ENCODE data around the gene NAPA. TPM values are rescaled to one million over a fixed set of nuclear protein-coding genes. Genes with fewer than 3 reads are reported as not detected.

The NAPA gene
- total RNA-seq, 1 experiment from 2014 or later: 80.4 TPM

DNA sequence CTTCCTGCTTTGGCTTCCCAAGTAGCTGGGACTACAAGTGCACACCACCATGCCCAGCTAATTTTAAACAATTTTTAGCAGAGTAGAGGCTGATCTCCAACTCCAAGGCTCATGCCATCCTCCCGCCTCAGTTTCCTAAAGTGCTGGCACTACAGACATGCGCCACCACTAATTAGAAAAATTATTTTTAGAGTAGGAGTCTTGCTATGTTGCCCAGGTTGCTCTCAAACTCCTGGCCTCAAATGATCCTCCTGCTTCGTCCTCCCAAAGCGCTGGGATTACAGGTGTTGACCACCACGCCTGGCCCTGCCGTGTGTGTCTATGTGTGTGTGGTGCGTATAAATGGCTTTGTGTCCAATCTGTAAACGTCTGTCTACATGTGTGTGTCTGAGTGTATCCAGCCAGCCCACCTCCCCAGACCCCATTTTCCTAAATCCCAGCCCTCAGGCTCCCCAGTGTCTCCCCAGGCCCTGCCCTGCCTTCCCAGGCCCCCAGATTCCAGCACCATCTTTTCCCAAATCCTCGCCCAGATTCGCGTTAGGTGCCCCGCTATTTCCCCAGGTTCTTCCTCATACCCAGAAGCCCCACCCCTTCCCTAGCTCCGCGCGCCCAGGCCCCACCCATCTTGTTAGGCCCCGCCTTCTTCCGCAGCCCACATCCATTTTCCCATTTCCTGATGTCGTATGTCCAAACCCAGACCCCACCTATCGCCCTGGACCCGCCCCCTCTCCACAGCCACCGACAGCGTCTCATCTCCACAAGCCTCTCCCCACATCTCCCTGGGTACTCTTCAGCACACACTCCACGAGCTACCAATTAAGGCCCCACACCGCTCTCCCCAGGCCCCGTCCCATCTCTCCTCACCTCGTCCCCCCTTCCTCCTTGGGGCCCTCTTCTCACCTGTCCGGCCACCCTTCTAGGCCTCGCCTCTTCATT, 68.1 kb downstream of the NAPA start:
- H3K79me2 ChIP-seq (ENCODE audit: low read depth): no peaks in the 10 kb centered on the region
- no peak overlapping the region for H3K4me3 ChIP-seq
- no peak overlapping the region for H2AFZ ChIP-seq
- H3K4me2 ChIP-seq: peak overlapping the region; percentile 32
- peaks cover 5% of the 10 kb centered on the region; the same call in 1 of the 2 replicates for H3F3A ChIP-seq (ENCODE audit: insufficient read depth, low read depth)
- BruUV-seq (replicated peaks): no TSS peak
- H3K9me3 ChIP-seq (ENCODE audit: insufficient read depth, low read depth): no peaks in the 10 kb centered on the region
- TF ChIP-seq EZH2 (IDR thresholded peaks at IDR 0.05; ENCODE audit: low read depth) (no peak), CTCF (conservative IDR thresholded peaks at IDR 0.05) (no peak)
- H3K36me3 ChIP-seq (ENCODE audit: low read depth): no peaks in the 10 kb centered on the region
- H3K27me3 ChIP-seq (ENCODE audit: insufficient read depth, low read depth): peaks cover 83% of the 10 kb centered on the region
- intact Hi-C loops (cut with micrococcal nuclease; ENCODE audit: unreplicated experiment): no loop called here
- peak in 1 of 2 experiments; percentile 31 for DNase-seq
- H4K20me1 ChIP-seq (ENCODE audit: insufficient read depth): no peaks in the 10 kb centered on the region
- H3K4me1 ChIP-seq (replicated peaks; ENCODE audit: insufficient read depth): no peaks in the 10 kb centered on the region
- no peak overlapping the region for H3K27ac ChIP-seq
- ChIA-PET POLR2A (ENCODE audit: unreplicated experiment) (no interaction called here), CTCF (interaction anchor here (0.6 kb wide), 1 partner anchor 150 kb away, joined by 3 read pairs; no protein-coding TSS in a partner anchor)
- H3K9me2 ChIP-seq (ENCODE audit: insufficient read depth): no peaks in the 10 kb centered on the region

DNA sequence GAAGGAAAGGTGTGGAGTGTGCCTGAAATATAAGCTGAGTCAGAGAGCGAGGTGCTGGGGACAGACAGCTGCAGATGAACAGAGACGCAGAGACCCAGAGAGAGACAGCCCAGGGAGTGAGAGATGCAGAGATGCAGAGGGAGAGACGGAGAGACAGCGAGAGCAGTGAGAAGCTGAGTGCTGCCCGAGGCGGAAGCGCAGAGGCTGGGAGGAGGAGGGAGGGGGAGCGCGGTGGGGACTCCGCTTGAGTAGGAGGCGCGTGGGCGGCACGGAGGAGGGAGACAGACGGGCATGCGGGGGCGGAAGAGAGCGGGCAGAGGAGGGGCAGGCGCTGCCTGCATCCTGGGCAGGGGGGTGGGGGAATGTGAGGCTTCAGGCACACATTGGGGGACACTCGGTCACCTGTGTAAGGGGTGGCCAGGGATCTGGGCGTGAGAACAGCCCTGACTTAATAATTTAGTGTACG, 68.9 kb downstream of the NAPA start:
- Histone ChIP-seq H3K9me3 (ENCODE audit: insufficient read depth, low read depth) (no peaks in the 10 kb centered on the region), H3K79me2 (ENCODE audit: low read depth) (no peaks in the 10 kb centered on the region), H3K4me1 (replicated peaks; ENCODE audit: insufficient read depth) (no peaks in the 10 kb centered on the region), H3K27me3 (ENCODE audit: insufficient read depth, low read depth) (peaks cover 80% of the 10 kb centered on the region), H3K36me3 (ENCODE audit: low read depth) (no peaks in the 10 kb centered on the region), H3K27ac (no peak overlapping the region), H2AFZ (no peak overlapping the region), H3K9me2 (ENCODE audit: insufficient read depth) (no peaks in the 10 kb centered on the region), H3F3A (ENCODE audit: insufficient read depth, low read depth) (peaks cover 5% of the 10 kb centered on the region; the same call in 1 of the 2 replicates), H3K4me3 (no peak overlapping the region), H3K4me2 (peak overlapping the region; percentile 48), H4K20me1 (ENCODE audit: insufficient read depth) (no peaks in the 10 kb centered on the region)
- intact Hi-C loops (cut with micrococcal nuclease; ENCODE audit: unreplicated experiment): no loop called here
- POLR2A ChIA-PET (ENCODE audit: unreplicated experiment): interaction anchor here (0.5 kb wide), 1 partner anchor 13 kb away, joined by 3 read pairs; no protein-coding TSS in a partner anchor
- CTCF ChIA-PET: no interaction called here
- TF ChIP-seq EZH2 (IDR thresholded peaks at IDR 0.05; ENCODE audit: low read depth) (no peak), CTCF (conservative IDR thresholded peaks at IDR 0.05) (no peak)
- peak in 1 of 2 experiments; percentile 33 for DNase-seq
- BruUV-seq (replicated peaks): no TSS peak

- no peaks in the 10 kb centered on the region for H3K36me3 ChIP-seq (ENCODE audit: low read depth)
- H3K27ac ChIP-seq: no peak overlapping the region
- TF ChIP-seq EZH2 (IDR thresholded peaks at IDR 0.05; ENCODE audit: low read depth) (no peak), CTCF (conservative IDR thresholded peaks at IDR 0.05) (no peak)
- DNase-seq: no peak
- no peaks in the 10 kb centered on the region for H3K9me2 ChIP-seq (ENCODE audit: insufficient read depth)
- peaks cover 5% of the 10 kb centered on the region; the same call in 1 of the 2 replicates for H3F3A ChIP-seq (ENCODE audit: insufficient read depth, low read depth)
- no peaks in the 10 kb centered on the region for H3K4me1 ChIP-seq (replicated peaks; ENCODE audit: insufficient read depth)
- peaks cover 80% of the 10 kb centered on the region for H3K27me3 ChIP-seq (ENCODE audit: insufficient read depth, low read depth)
- peak overlapping the region; percentile 48; the same call in 1 of the 2 replicates for H3K4me2 ChIP-seq
- H2AFZ ChIP-seq: no peak overlapping the region
- POLR2A ChIA-PET (ENCODE audit: unreplicated experiment): no interaction called here
- intact Hi-C loops (cut with micrococcal nuclease; ENCODE audit: unreplicated experiment): no loop called here
- H3K79me2 ChIP-seq (ENCODE audit: low read depth): no peaks in the 10 kb centered on the region
- no peak overlapping the region for H3K4me3 ChIP-seq
- no peaks in the 10 kb centered on the region for H4K20me1 ChIP-seq (ENCODE audit: insufficient read depth)
- CTCF ChIA-PET: interaction anchor here (0.6 kb wide), 1 partner anchor 10 kb away, joined by 4 read pairs; no protein-coding TSS in a partner anchor
- no peaks in the 10 kb centered on the region for H3K9me3 ChIP-seq (ENCODE audit: insufficient read depth, low read depth)
- BruUV-seq (replicated peaks): no TSS peak
These were observed 69.3 kb downstream of the NAPA start for GRCh38 chr19:47445527-47445926.

Measured in PC-9 (cell line).